NT2/D1 (cell line): Measurements from ENCODE around the gene PROB1.

Experiments used
- SUZ12 ChIP-seq: IDR thresholded peaks from 2 replicates; pipeline ENCODE4 v1.6.1; 2011; ENCODE audit not compliant: insufficient read length, insufficient read depth; ENCODE audit errors: extremely low read depth
- YY1 ChIP-seq: IDR thresholded peaks from 2 replicates; pipeline ENCODE4 v1.6.1; 2011; ENCODE audit not compliant: insufficient read length, insufficient read depth
- ZNF274 ChIP-seq: IDR thresholded peaks from 2 replicates; pipeline ENCODE4 v1.6.1; 2011; ENCODE audit warnings: mild to moderate bottlenecking, low read depth, low read length

- no peak for TF ChIP-seq ZNF274
- TF ChIP-seq YY1: no peak
- no peak for TF ChIP-seq SUZ12
Observed at GRCh38 chr5:139419226-139420192, 24.6 kb upstream of the PROB1 start.
